Measurements from ENCODE around the gene ADAMTS16. TPM values are rescaled to one million over a fixed set of nuclear protein-coding genes. Genes with fewer than 3 reads are reported as not detected.

The ADAMTS16 gene
- total RNA-seq, 2 donors from 2014 or later: not detected

DNA sequence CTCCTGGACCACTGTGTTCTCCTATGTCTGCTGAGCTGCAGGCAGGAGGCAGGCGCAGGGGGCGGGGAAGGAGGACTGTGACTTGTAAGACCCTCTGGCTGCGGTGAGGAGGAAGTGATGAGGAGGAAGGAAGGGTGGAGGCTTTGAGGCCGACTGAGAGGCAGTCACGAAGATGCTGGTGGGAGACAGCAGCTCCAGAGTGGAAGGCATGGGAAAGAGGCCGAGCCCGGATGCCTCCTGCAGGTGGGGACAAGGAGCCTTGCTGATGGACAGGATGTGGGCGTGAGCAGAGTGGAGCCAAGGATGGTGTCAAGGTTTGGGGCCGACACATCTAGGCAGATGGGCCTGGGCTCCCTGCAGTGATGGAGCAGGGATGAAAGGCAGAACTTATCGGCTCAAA lies 208.0 kb downstream of the ADAMTS16 start:
- Mint-ChIP-seq H3K36me3 (ENCODE audit: low read depth) (no peaks in the 10 kb centered on the region), H3K27ac (no peak overlapping the region), H3K9me3 (no peaks in the 10 kb centered on the region), H3K4me1 (no peaks in the 10 kb centered on the region), H3K4me3 (no peak overlapping the region), H3K27me3 (peaks cover 32% of the 10 kb centered on the region)
- no peak for ATAC-seq (replicated peaks)

DNA sequence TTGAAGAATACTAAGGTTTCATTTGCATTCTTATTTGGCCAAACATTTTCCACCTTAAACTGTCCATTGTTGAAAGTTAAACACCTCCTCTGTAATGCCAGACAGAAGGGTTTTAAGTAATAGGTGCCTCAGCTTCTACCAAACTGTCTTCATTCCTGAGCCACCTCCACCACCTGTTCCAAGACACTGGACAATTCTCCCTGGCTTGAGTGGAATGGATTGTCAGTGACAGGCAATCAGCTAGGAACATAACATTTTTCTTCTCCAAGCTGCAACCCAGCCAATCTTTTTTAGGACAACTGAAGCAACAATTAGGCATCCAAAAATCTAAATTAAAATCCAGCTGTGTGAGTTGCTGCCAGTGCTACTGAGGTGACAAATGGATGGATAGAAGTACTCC lies 208.4 kb downstream of the ADAMTS16 start:
- Mint-ChIP-seq H3K36me3 (ENCODE audit: low read depth) (no peaks in the 10 kb centered on the region), H3K27me3 (peaks cover 32% of the 10 kb centered on the region), H3K4me1 (no peaks in the 10 kb centered on the region), H3K9me3 (no peaks in the 10 kb centered on the region), H3K27ac (no peak overlapping the region), H3K4me3 (no peak overlapping the region)
- no peak for ATAC-seq (replicated peaks)

DNA sequence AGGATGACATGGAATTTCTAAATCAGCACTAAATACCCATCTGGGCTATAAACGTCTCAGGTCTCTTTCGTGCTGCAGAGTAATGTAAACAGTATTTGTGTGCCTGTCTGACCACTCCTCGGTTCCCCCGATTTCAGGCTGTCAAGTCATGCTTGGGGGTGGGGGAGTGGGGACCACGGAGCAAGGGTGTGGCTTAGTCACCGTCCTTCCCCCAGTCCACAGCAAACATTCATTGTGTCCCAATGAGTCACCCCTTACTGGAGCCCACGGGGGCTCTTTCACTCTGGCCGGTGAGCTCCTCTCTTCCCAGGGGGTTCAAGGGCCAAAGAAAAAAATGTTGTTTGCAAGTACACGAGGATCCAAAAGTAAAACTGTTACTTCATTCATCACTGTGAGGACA lies 210.0 kb downstream of the ADAMTS16 start:
- Mint-ChIP-seq H3K27ac (no peak overlapping the region), H3K4me3 (no peak overlapping the region), H3K4me1 (no peaks in the 10 kb centered on the region), H3K36me3 (ENCODE audit: low read depth) (no peaks in the 10 kb centered on the region), H3K9me3 (no peaks in the 10 kb centered on the region), H3K27me3 (peaks cover 23% of the 10 kb centered on the region)
- no peak for ATAC-seq (replicated peaks)

DNA sequence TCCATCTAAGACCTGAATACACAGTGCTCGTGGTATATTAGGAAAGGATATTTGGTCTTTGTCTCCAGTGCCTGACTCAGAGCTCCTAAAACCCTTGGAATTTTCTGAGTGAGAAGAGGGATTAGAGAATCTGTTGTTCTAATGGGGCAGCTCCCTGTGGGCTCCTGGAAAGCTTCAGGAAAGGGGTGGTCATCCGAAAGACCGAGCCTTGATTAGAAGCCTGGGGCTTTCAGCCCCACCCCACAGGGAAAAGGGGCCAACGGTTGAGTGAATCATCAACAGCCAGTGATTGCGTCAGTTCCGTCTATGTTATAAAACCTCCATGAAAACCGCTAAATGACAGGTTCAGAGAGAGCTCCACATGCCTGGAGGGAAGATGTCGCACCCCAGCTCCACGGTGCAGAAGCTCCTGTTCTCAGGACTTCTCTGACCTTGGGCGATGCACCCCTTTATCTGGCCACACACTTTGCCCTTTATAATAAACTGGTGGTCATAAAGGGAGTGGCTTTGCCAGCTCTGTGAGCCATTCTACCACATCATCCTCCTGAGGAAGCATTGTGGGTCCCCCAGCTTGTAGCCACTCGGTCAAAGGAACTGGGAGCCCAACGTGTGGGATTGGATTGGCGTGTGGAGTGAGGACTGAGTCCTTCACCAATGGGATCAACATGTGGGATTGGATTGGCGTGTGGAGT lies 211.3 kb downstream of the ADAMTS16 start:
- H3K9me3 Mint-ChIP-seq: no peaks in the 10 kb centered on the region
- no peaks in the 10 kb centered on the region for H3K36me3 Mint-ChIP-seq (ENCODE audit: low read depth)
- H3K4me3 Mint-ChIP-seq: no peak overlapping the region
- H3K27ac Mint-ChIP-seq: no peak overlapping the region
- no peak for ATAC-seq (replicated peaks)
- peaks cover 19% of the 10 kb centered on the region for H3K27me3 Mint-ChIP-seq
- H3K4me1 Mint-ChIP-seq: no peaks in the 10 kb centered on the region

DNA sequence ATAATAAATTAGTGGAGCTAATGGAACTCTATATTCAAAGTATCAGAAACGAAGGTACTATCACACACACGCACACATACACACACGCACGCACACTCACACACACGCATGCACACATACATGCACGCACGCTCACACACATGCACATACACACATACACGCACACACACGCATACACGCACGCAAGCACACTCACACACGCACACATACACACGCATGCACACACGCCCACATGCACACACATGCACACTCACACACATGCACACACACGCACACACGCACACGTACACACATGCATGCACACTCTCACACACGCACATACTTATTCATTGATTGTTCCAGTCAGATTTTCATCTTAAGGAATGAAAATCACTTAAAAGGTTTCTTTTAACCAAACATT lies 212.5 kb downstream of the ADAMTS16 start:
- Mint-ChIP-seq H3K4me1 (no peaks in the 10 kb centered on the region), H3K27ac (no peak overlapping the region), H3K4me3 (no peak overlapping the region), H3K9me3 (no peaks in the 10 kb centered on the region), H3K27me3 (peaks cover 17% of the 10 kb centered on the region), H3K36me3 (ENCODE audit: low read depth) (no peaks in the 10 kb centered on the region)
- no peak for ATAC-seq (replicated peaks)

DNA sequence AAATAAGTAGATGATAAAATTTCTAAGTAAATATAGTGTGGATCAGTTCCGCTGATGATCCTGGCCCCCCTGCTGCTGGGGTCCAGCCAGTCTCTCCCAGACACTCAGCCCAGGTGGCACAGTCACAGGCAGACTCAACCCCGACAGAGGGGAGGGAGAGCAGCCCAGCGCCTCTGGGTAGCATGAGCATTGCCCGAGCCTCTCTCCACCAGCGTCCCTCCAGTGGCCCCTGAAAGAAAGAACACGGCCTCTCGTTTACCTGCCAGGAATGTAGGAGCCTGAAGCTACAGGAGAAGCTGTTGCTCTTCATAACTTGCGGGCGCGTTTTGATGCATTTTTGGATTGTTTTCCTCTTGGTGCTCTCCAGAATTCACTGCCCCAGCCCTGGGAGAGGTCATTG lies 213.6 kb downstream of the ADAMTS16 start:
- Mint-ChIP-seq H3K9me3 (no peaks in the 10 kb centered on the region), H3K27me3 (peaks cover 11% of the 10 kb centered on the region), H3K36me3 (ENCODE audit: low read depth) (no peaks in the 10 kb centered on the region), H3K4me3 (no peak overlapping the region), H3K27ac (no peak overlapping the region), H3K4me1 (no peaks in the 10 kb centered on the region)
- ATAC-seq (replicated peaks): no peak

DNA sequence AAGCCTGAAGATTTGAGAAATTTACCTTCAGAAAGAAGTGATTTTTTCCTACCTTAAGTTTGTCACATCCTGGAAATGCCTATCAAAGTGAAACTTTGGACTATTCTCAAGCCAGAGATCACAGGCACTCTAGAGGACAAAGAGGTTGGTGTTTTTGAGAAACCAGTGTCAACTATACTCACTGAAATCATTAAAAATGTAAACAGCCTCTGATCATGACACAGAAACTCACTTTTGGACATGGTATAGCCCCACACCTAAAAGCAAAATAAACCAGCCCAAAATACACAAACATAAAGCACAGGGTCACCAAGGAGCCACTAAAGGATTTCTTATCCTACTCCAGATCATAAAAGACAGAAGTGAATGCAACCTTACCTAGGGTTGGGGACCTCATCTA lies 216.6 kb downstream of the ADAMTS16 start:
- no peak for ATAC-seq (replicated peaks)
- no peaks in the 10 kb centered on the region for H3K36me3 Mint-ChIP-seq (ENCODE audit: low read depth)
- H3K27ac Mint-ChIP-seq: no peak overlapping the region
- H3K27me3 Mint-ChIP-seq: no peaks in the 10 kb centered on the region
- H3K4me1 Mint-ChIP-seq: no peaks in the 10 kb centered on the region
- no peak overlapping the region for H3K4me3 Mint-ChIP-seq
- H3K9me3 Mint-ChIP-seq: no peaks in the 10 kb centered on the region

DNA sequence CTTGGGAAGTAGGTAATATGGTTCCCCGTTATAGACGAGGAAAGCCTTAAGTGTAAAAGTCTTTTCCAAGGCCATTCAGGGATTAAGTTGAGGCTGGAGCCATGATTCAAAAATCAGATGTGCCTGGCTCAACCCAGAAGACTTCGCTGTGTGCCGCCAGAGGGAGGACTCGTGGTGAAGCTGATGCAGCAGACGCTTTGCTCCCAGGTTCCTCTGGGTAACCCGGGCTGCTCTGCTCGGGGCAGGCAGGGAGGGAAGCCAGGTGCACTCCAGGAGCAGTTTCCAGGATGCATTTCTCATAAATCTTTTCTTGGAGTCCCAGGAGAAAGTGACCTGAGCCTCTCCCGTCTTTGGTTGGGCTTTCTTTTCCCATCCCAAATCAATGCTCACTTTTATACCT lies 219.5 kb downstream of the ADAMTS16 start:
- no peak overlapping the region for H3K27ac Mint-ChIP-seq
- H3K27me3 Mint-ChIP-seq: peaks cover 3% of the 10 kb centered on the region
- H3K4me1 Mint-ChIP-seq: no peaks in the 10 kb centered on the region
- no peak overlapping the region for H3K4me3 Mint-ChIP-seq
- H3K36me3 Mint-ChIP-seq (ENCODE audit: low read depth): no peaks in the 10 kb centered on the region
- no peak for ATAC-seq (replicated peaks)
- no peaks in the 10 kb centered on the region for H3K9me3 Mint-ChIP-seq

DNA sequence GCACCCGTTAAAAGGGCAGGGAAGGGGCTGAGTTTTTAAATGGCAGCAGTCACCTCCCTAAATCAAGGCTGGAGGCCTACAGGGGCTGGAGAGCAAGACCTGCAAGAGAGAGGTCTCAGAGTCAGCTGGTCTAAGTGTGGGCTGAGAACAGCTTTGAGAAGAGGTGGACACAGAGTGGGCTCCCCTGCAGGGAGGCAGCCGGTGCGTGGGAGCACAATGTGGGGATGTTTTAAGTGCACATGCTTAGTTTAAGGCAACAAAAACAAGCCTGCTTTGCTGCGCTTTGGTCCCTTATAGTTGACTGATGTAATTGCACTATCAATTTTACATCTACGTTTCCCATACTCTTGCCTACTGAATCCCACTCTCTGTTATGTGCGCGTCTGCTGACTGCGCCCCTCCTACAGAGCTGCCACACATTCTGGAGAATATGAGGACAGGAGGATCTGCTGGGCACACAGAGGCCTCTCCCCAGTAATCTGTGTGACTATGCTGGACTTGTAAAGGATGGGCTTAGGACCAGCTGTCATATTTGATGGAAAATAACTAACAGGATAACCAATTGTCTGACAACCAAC lies 220.3 kb downstream of the ADAMTS16 start:
- no peaks in the 10 kb centered on the region for H3K4me1 Mint-ChIP-seq
- H3K36me3 Mint-ChIP-seq (ENCODE audit: low read depth): no peaks in the 10 kb centered on the region
- H3K9me3 Mint-ChIP-seq: no peaks in the 10 kb centered on the region
- no peak overlapping the region for H3K27ac Mint-ChIP-seq
- ATAC-seq (replicated peaks): no peak
- H3K4me3 Mint-ChIP-seq: no peak overlapping the region
- peaks cover 3% of the 10 kb centered on the region for H3K27me3 Mint-ChIP-seq

DNA sequence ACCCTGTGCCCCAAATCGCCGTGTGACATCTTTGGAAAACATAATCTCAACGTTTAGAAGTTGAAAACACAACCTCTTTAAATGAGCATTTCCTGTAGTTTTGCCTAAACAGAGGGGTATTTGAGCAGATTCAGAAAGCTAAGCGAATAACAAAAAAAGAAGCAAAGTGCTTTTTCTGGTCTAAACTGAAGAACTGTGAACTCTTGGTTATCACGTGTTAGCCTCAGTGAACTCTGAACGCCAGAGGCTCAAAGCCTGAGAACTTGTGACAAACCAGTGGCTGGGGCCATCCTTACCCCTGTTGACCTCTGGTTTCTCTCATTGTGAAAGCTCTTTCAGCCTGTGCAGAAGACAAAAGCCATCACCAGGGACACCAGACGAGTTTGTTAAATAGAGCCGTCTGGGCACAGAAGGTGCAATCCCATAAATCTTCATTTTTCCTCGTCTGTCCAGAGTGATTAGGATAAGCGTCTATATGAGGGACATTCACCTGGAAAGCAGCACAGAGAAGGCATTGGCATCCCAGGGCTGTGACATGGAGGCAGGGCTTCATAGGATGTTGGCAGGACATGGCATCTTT lies 220.9 kb downstream of the ADAMTS16 start:
- Mint-ChIP-seq H3K27ac (no peak overlapping the region), H3K9me3 (no peaks in the 10 kb centered on the region), H3K4me1 (no peaks in the 10 kb centered on the region), H3K36me3 (ENCODE audit: low read depth) (no peaks in the 10 kb centered on the region), H3K27me3 (peaks cover 3% of the 10 kb centered on the region), H3K4me3 (no peak overlapping the region)
- ATAC-seq (replicated peaks): no peak

DNA sequence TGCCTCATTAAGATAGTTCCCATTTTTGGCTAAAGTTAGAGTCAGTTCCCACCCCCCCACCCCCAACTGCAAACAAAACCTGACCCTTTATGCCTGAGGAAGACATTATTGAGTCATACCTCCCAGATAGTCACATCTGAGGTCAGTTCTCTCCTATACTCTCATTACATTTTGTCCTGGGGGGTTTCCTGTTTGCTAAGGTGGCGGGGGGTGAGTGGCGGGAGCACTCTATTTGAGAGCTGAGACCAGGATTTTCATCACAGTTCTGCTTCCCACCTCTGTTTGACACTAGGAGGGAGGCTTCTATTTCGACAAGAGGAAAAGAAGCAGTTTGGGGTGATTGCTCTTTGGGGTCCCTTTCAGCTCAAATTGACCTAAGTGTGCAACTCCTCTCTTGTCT lies 222.9 kb downstream of the ADAMTS16 start:
- Mint-ChIP-seq H3K4me3 (no peak overlapping the region), H3K9me3 (no peaks in the 10 kb centered on the region), H3K36me3 (ENCODE audit: low read depth) (no peaks in the 10 kb centered on the region), H3K27me3 (peaks cover 3% of the 10 kb centered on the region), H3K4me1 (no peaks in the 10 kb centered on the region), H3K27ac (no peak overlapping the region)
- ATAC-seq (replicated peaks): no peak

DNA sequence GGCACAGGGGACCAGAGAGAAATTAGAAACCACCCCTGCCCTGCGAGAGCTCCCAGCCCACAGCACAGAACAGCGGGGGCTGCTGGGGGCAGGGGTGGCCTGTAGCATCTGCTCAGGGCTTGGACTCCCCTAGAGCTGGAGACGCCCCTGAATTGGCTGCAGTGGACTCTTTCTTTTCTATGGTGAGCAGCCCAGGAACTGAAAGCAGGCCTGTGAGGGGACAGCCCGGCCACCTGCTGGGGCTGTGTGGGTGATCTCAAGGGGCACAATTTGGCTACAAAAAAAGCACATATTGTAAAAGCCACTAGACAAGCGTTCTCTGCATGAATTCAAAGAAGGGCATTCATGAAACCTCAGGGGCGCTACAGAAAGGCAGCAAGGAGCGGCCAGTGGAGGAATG lies 224.8 kb downstream of the ADAMTS16 start:
- no peak for ATAC-seq (replicated peaks)
- Mint-ChIP-seq H3K27me3 (peaks cover 3% of the 10 kb centered on the region), H3K4me1 (no peaks in the 10 kb centered on the region), H3K4me3 (no peak overlapping the region), H3K36me3 (ENCODE audit: low read depth) (no peaks in the 10 kb centered on the region), H3K9me3 (no peaks in the 10 kb centered on the region), H3K27ac (no peak overlapping the region)

DNA sequence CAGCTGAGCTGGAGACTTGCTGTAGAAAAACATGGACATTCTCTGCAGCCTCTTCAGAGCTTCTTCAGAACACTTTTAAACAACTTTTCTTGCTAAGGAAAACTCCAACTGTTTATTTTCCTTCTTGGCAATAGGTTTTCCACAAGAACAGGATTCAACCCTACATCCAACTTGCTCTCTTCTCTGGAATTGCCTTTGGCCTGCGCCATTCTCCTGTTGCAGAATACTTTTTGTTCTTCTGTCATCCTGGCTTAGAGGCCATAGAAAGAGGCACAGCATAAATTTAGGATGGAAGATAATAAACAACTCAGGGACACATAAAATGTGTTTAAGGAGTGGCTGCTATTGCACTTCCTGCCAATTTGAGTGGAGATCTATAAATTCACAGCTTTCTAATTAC lies 227.6 kb downstream of the ADAMTS16 start:
- peaks cover 7% of the 10 kb centered on the region for H3K27me3 Mint-ChIP-seq
- no peaks in the 10 kb centered on the region for H3K36me3 Mint-ChIP-seq (ENCODE audit: low read depth)
- H3K27ac Mint-ChIP-seq: no peak overlapping the region
- no peak for ATAC-seq (replicated peaks)
- no peaks in the 10 kb centered on the region for H3K4me1 Mint-ChIP-seq
- no peaks in the 10 kb centered on the region for H3K9me3 Mint-ChIP-seq
- no peak overlapping the region for H3K4me3 Mint-ChIP-seq

DNA sequence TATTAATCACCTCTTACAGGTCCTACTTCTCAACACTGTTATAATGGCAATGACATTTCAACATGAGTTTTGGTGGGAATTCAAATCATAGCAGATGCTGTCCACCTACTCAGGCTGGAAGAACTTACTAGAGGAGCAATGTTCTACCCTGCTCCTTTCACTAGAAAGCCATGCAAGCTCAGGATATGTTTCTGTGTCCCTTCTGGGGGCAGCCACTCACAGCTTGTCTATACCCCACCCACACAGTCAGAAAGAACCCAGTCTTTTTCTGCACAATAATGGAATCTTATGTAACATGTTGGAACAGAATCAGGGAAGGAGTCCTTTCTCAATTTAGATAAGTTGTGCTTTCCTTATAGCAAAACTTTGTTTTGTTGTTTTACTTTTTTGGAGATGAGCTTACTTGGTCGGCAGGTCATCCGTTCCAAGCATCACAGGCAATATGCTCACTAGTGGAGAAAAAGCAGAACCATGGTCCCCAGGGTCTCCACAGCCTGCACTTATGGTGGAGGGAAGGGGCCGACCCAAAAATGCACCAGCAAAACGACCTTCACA lies 229.0 kb downstream of the ADAMTS16 start:
- Mint-ChIP-seq H3K4me1 (no peaks in the 10 kb centered on the region), H3K36me3 (ENCODE audit: low read depth) (no peaks in the 10 kb centered on the region), H3K27ac (no peak overlapping the region), H3K4me3 (no peak overlapping the region), H3K27me3 (peaks cover 11% of the 10 kb centered on the region), H3K9me3 (no peaks in the 10 kb centered on the region)
- ATAC-seq (replicated peaks): no peak
